SK-N-SH treated with all-trans-retinoic acid at 6 μM for 48 hours (cell line): ENCODE results near the gene PSD2.

ENCODE experiments used
- ATAC-seq: fragments of 200-7000 bp; cut with Tn5 transposase; 3 replicates; pipeline ENCODE4 v1.9.1; 2020; ENCODE audit warnings: mild to moderate bottlenecking, moderate library complexity
- ARNTL ChIP-seq: fragments of 450-650 bp; formaldehyde crosslinking; IDR thresholded peaks from 2 replicates; pipeline ENCODE4 v1.5.0; 2020; ENCODE audit warnings: low read depth, mild to moderate bottlenecking, moderate library complexity, borderline replicate concordance
- BACH2 ChIP-seq: fragments of 250-450 bp; sonication (Bioruptor Pico); IDR thresholded peaks from 2 replicates; pipeline ENCODE4 v1.9.0; 2021; ENCODE audit warnings: mild to moderate bottlenecking, borderline replicate concordance
- CSDC2 ChIP-seq: fragments of 250-450 bp; sonication (Bioruptor Pico); IDR thresholded peaks from 2 replicates; pipeline ENCODE4 v1.5.0; 2020; ENCODE audit warnings: mild to moderate bottlenecking, moderate library complexity
- ESRRG ChIP-seq: fragments of 250-450 bp; sonication (Bioruptor Pico); IDR thresholded peaks from 2 replicates; pipeline ENCODE4 v1.6.1; 2021; ENCODE audit warnings: mild to moderate bottlenecking
- GLIS3 ChIP-seq: fragments of 250-450 bp; sonication (Bioruptor Pico); IDR thresholded peaks from 2 replicates; pipeline ENCODE4 v1.5.0; 2020; ENCODE audit warnings: mild to moderate bottlenecking, moderate library complexity
- OSR1 ChIP-seq: fragments of 250-450 bp; sonication (Bioruptor Pico); IDR thresholded peaks from 2 replicates; pipeline ENCODE4 v1.8.0; 2022; ENCODE audit warnings: moderate library complexity, mild to moderate bottlenecking, inconsistent platforms
- PATZ1 ChIP-seq: fragments of 250-450 bp; sonication (Bioruptor Pico); IDR thresholded peaks from 2 replicates; pipeline ENCODE4 v1.8.0; 2020; ENCODE audit warnings: mild to moderate bottlenecking, moderate library complexity, borderline replicate concordance
- POU6F1 ChIP-seq: fragments of 250-450 bp; sonication (Bioruptor Pico); IDR thresholded peaks from 2 replicates; pipeline ENCODE4 v1.8.0; 2021; ENCODE audit warnings: low read depth, mild to moderate bottlenecking, moderate library complexity, borderline replicate concordance
- PPARA ChIP-seq: fragments of 250-450 bp; sonication (Bioruptor Pico); IDR thresholded peaks from 2 replicates; pipeline ENCODE4 v1.5.0; 2020; ENCODE audit warnings: mild to moderate bottlenecking, borderline replicate concordance
- RARB ChIP-seq: fragments of 250-450 bp; sonication (Bioruptor Pico); IDR thresholded peaks from 2 replicates; pipeline ENCODE4 v1.8.0; 2021; ENCODE audit warnings: mild to moderate bottlenecking, moderate library complexity
- SNAI2 ChIP-seq: fragments of 250-450 bp; sonication (Bioruptor Pico); IDR thresholded peaks from 2 replicates; pipeline ENCODE4 v1.5.0; 2020; ENCODE audit warnings: mild to moderate bottlenecking, moderate library complexity
- TCF4 ChIP-seq: fragments of 250-450 bp; sonication (Bioruptor Pico); IDR thresholded peaks from 2 replicates; pipeline ENCODE4 v1.8.0; 2021; ENCODE audit warnings: mild to moderate bottlenecking, moderate library complexity, borderline replicate concordance
- TOX ChIP-seq: fragments of 250-450 bp; sonication (Bioruptor Pico); IDR thresholded peaks from 2 replicates; pipeline ENCODE4 v1.8.0; 2021; ENCODE audit warnings: mild to moderate bottlenecking, moderate library complexity, borderline replicate concordance
- ZC3H10 ChIP-seq: fragments of 250-450 bp; sonication (Bioruptor Pico); IDR thresholded peaks from 2 replicates; pipeline ENCODE4 v1.5.1; 2021; ENCODE audit warnings: mild to moderate bottlenecking, moderate library complexity
- ZFP3 ChIP-seq: fragments of 250-450 bp; sonication (Bioruptor Pico); IDR thresholded peaks from 2 replicates; pipeline ENCODE4 v1.5.0; 2020; ENCODE audit warnings: mild to moderate bottlenecking, moderate library complexity
- ZFP30 ChIP-seq: fragments of 450-650 bp; formaldehyde crosslinking; IDR thresholded peaks from 2 replicates; pipeline ENCODE4 v1.5.0; 2022; ENCODE audit warnings: mild to moderate bottlenecking, moderate library complexity
- ZNF565 ChIP-seq: fragments of 450-650 bp; formaldehyde crosslinking; conservative IDR thresholded peaks from 2 replicates; pipeline ENCODE4 v1.5.0; 2020; ENCODE audit warnings: low read depth, mild to moderate bottlenecking, moderate library complexity
- ZNF70 ChIP-seq: fragments of 450-650 bp; formaldehyde crosslinking; IDR thresholded peaks from 2 replicates; pipeline ENCODE4 v1.5.0; 2020; ENCODE audit warnings: mild to moderate bottlenecking, moderate library complexity
- ZNF8 ChIP-seq: fragments of 450-650 bp; formaldehyde crosslinking; IDR thresholded peaks from 2 replicates; pipeline ENCODE4 v1.5.0; 2020; ENCODE audit warnings: mild to moderate bottlenecking, moderate library complexity
- TF ChIP-seq, protein P1 (sequence below): fragments of 250-450 bp; sonication (Bioruptor Pico); IDR thresholded peaks from 2 replicates; pipeline ENCODE4 v1.5.1; 2021; ENCODE audit warnings: mild to moderate bottlenecking, moderate library complexity
- TF ChIP-seq, protein P2 (sequence below): fragments of 250-450 bp; sonication (Bioruptor Pico); IDR thresholded peaks from 2 replicates; pipeline ENCODE4 v1.5.0; 2020; ENCODE audit warnings: mild to moderate bottlenecking, moderate library complexity

The PSD2 gene

GRCh38 chr5:139772927-139773690, 22.5 kb upstream of the PSD2 start:
- no peak for ATAC-seq
- TF ChIP-seq POU6F1 (CRISPR knock-in tag), result no peak
- no peak for TF ChIP-seq GLIS3
- TF ChIP-seq ZC3H10, result no peak
- no peak for TF ChIP-seq SNAI2 (CRISPR knock-in tag)
- TF ChIP-seq PPARA (CRISPR knock-in tag), result no peak
- no peak for TF ChIP-seq ZFP3 (CRISPR knock-in tag)
- TF ChIP-seq ESRRG (CRISPR knock-in tag), result no peak
- no peak for TF ChIP-seq RARB
- no peak for TF ChIP-seq ZFP30 (CRISPR knock-in tag)
- TF ChIP-seq ZNF565 (CRISPR knock-in tag), result no peak
- TF ChIP-seq CSDC2 (CRISPR knock-in tag), result no peak
- TF ChIP-seq OSR1 (CRISPR knock-in tag), result no peak
- no peak for TF ChIP-seq ZNF70
- TF ChIP-seq ZNF8 (CRISPR knock-in tag), result no peak
- TF ChIP-seq PATZ1 (CRISPR knock-in tag), result no peak
- TF ChIP-seq, protein P1, sequence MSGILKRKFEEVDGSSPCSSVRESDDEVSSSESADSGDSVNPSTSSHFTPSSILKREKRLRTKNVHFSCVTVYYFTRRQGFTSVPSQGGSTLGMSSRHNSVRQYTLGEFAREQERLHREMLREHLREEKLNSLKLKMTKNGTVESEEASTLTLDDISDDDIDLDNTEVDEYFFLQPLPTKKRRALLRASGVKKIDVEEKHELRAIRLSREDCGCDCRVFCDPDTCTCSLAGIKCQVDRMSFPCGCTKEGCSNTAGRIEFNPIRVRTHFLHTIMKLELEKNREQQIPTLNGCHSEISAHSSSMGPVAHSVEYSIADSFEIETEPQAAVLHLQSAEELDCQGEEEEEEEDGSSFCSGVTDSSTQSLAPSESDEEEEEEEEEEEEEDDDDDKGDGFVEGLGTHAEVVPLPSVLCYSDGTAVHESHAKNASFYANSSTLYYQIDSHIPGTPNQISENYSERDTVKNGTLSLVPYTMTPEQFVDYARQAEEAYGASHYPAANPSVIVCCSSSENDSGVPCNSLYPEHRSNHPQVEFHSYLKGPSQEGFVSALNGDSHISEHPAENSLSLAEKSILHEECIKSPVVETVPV (CRISPR knock-in tag), result no peak
- TF ChIP-seq BACH2, result no peak

DNA sequence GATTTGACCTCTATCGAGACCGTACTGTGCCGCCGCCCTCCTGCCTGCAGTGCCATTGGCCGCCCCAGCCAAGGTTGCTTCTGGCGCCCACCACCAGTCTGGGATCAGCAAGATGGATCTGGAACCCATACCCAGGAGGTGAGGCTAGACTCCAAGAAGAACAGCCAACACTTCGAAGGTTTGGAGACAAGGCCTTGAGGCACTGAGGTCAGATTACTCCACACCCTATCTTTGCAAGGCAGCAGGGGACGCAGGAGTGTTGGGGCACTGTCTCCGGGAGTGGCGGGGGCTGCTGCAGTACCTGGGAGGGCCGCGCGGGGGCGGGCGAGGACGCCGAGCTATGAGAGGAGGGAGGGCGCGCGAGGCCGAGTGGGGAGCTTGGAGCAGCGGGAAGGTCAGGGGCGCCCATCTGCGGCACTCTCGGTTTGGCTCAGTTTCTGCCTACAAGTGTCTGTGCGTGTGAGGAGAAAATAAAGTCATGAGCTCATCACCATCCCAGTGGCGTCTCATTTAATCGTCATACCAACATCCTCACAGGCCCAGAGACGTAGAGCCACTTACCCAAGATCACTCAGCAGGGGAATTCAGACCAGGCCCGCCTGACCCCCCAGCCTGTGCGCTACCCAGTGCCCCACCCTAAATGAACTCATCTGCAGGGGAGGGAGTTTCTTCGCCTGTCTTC, 20.5 kb upstream of the PSD2 start:
- peak; percentile 97 for ATAC-seq
- no peak for TF ChIP-seq ZFP3 (CRISPR knock-in tag)
- TF ChIP-seq POU6F1 (CRISPR knock-in tag), result no peak
- no peak for TF ChIP-seq ZNF8 (CRISPR knock-in tag)
- no peak for TF ChIP-seq ARNTL
- TF ChIP-seq ZNF70, result no peak
- TF ChIP-seq, protein P2, sequence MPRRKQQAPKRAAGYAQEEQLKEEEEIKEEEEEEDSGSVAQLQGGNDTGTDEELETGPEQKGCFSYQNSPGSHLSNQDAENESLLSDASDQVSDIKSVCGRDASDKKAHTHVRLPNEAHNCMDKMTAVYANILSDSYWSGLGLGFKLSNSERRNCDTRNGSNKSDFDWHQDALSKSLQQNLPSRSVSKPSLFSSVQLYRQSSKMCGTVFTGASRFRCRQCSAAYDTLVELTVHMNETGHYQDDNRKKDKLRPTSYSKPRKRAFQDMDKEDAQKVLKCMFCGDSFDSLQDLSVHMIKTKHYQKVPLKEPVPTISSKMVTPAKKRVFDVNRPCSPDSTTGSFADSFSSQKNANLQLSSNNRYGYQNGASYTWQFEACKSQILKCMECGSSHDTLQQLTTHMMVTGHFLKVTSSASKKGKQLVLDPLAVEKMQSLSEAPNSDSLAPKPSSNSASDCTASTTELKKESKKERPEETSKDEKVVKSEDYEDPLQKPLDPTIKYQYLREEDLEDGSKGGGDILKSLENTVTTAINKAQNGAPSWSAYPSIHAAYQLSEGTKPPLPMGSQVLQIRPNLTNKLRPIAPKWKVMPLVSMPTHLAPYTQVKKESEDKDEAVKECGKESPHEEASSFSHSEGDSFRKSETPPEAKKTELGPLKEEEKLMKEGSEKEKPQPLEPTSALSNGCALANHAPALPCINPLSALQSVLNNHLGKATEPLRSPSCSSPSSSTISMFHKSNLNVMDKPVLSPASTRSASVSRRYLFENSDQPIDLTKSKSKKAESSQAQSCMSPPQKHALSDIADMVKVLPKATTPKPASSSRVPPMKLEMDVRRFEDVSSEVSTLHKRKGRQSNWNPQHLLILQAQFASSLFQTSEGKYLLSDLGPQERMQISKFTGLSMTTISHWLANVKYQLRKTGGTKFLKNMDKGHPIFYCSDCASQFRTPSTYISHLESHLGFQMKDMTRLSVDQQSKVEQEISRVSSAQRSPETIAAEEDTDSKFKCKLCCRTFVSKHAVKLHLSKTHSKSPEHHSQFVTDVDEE, result no peak
- TF ChIP-seq, protein P1 (CRISPR knock-in tag), result no peak
- TF ChIP-seq PPARA (CRISPR knock-in tag), result no peak
- no peak for TF ChIP-seq ZFP30 (CRISPR knock-in tag)
- TF ChIP-seq BACH2, result no peak
- no peak for TF ChIP-seq CSDC2 (CRISPR knock-in tag)
- no peak for TF ChIP-seq ESRRG (CRISPR knock-in tag)
- no peak for TF ChIP-seq OSR1 (CRISPR knock-in tag)
- no peak for TF ChIP-seq PATZ1 (CRISPR knock-in tag)
- TF ChIP-seq TCF4, result no peak
- TF ChIP-seq TOX (CRISPR knock-in tag), result no peak
